SK-N-SH (cell line): ENCODE results near the gene SNX1. TPM values are rescaled to one million over a fixed set of nuclear protein-coding genes. Genes with fewer than 3 reads are reported as not detected.
A peak's percentile ranks its signal among the peaks of the same experiment; 100 is the strongest.

Experiments used
- CTCF ChIA-PET: fragments of 300-600, 350-600 bp; formaldehyde crosslinking; extraction: SDS; loops from one replicate; lab custom pipeline; 2021; lab: Yijun Ruan, JAX
- POLR2A ChIA-PET: fragments of 350-600 bp; sonication (Branson Sonifier 250); formaldehyde crosslinking; extraction: SDS; loops from one replicate; lab custom pipeline; 2020; ENCODE audit warnings: antibody characterized with exemption, inconsistent platforms; lab: Yijun Ruan, JAX
- DNase-seq: peaks from one replicate; pipeline ENCODE4 v3.0.0; 2012
- H2AFZ ChIP-seq: fragments of 200-600 bp; sonication (generic); 2 replicates; pipeline ENCODE4 v1.8.1; 2016; ENCODE audit warnings: antibody characterized with exemption, mild to moderate bottlenecking, low read depth
- H3F3A ChIP-seq: fragments of 200-600 bp; sonication (generic); replicated peaks from 2 replicates; pipeline ENCODE3; 2016; ENCODE audit warnings: antibody characterized with exemption, mild to moderate bottlenecking; ENCODE audit not compliant: insufficient read depth
- H3K27ac ChIP-seq, 2 experiments: fragments of 200-500 bp in 1 of 2; fragments of 200-600 bp in 1 of 2; sonication (Bioruptor generic) in 1 of 2; sonication (generic), shearing (Covaris generic) in 1 of 2; 2 replicates each; pipeline versions ENCODE4 v1.5.1 to v1.6.1; 2014 to 2016; ENCODE audit warnings: low read depth in 2 of 2, inconsistent platforms in 1 of 2, low read length in 1 of 2, mild to moderate bottlenecking in 1 of 2, mixed read lengths in 1 of 2
- H3K27me3 ChIP-seq: fragments of 200-600 bp; sonication (generic), shearing (Covaris generic); 2 replicates; pipeline ENCODE4 v1.6.1; 2016; ENCODE audit warnings: mixed run types; ENCODE audit not compliant: insufficient read depth
- H3K36me3 ChIP-seq, 2 experiments: fragments of 200-500 bp in 1 of 2; fragments of 200-600 bp in 1 of 2; sonication (Bioruptor generic) in 1 of 2; sonication (generic) in 1 of 2; replicated peaks in 1 of 2; 2 replicates each; pipeline versions ENCODE3 to v1.5.1; 2014 to 2016; ENCODE audit warnings: low read length in 1 of 2, mild to moderate bottlenecking in 1 of 2; ENCODE audit not compliant: insufficient read depth in 2 of 2, control insufficient read depth in 1 of 2
- H3K4me1 ChIP-seq, 2 experiments: fragments of 200-500 bp in 1 of 2; fragments of 200-600 bp in 1 of 2; sonication (Bioruptor generic) in 1 of 2; sonication (generic), shearing (Covaris generic) in 1 of 2; 2 replicates each; pipeline versions ENCODE4 v1.5.1 to v1.6.1; 2014 to 2016; ENCODE audit warnings: low read depth in 1 of 2, low read length in 1 of 2, mixed run types in 1 of 2; ENCODE audit not compliant: insufficient read depth in 2 of 2, control insufficient read depth in 1 of 2
- H3K4me2 ChIP-seq: fragments of 200-600 bp; sonication (generic), shearing (Covaris generic); 2 replicates; pipeline ENCODE4 v1.6.1; 2017; ENCODE audit warnings: mixed run types
- H3K4me3 ChIP-seq, 2 experiments: fragments of 200-500 bp in 1 of 2; fragments of 200-600 bp in 1 of 2; sonication (Bioruptor generic) in 1 of 2; sonication (generic), shearing (Covaris generic) in 1 of 2; 2 replicates each; pipeline versions ENCODE4 v1.5.1 to v1.8.1; 2014 to 2016; ENCODE audit warnings: low read depth in 2 of 2, inconsistent platforms in 1 of 2, low read length in 1 of 2, mild to moderate bottlenecking in 1 of 2, mixed read lengths in 1 of 2, moderate library complexity in 1 of 2
- H3K79me2 ChIP-seq: fragments of 200-600 bp; sonication (generic); 2 replicates; pipeline ENCODE4 v1.8.1; 2017; ENCODE audit warnings: mild to moderate bottlenecking; ENCODE audit not compliant: insufficient read depth
- H3K9ac ChIP-seq: fragments of 200-600 bp; sonication (generic); 2 replicates; pipeline ENCODE4 v1.6.1; 2017; ENCODE audit warnings: mixed run types
- H3K9me2 ChIP-seq: fragments of 200-600 bp; sonication (generic); 2 replicates; pipeline ENCODE4 v1.6.1; 2017; ENCODE audit warnings: mixed run types
- H3K9me3 ChIP-seq: fragments of 200-600 bp; sonication (generic); 2 replicates; pipeline ENCODE4 v1.6.1; 2017; ENCODE audit warnings: mixed run types, mild to moderate bottlenecking, moderate library complexity
- H4K20me1 ChIP-seq: fragments of 200-600 bp; sonication (generic); 2 replicates; pipeline ENCODE4 v1.6.1; 2017; ENCODE audit warnings: mild to moderate bottlenecking, mixed run types; ENCODE audit not compliant: insufficient read depth
- CHD2 ChIP-seq: fragments of 150-350 bp; IDR thresholded peaks from 2 replicates; pipeline ENCODE4 v1.6.1; 2018; ENCODE audit warnings: low read length; ENCODE audit not compliant: partially characterized antibody
- GABPA ChIP-seq: IDR thresholded peaks from 2 replicates; pipeline ENCODE4 v1.4.0; 2012; ENCODE audit warnings: low read depth, mild to moderate bottlenecking
- GATA2 ChIP-seq: sonication (generic); formaldehyde crosslinking; IDR thresholded peaks from 2 replicates; pipeline ENCODE4 v1.5.0; 2020; ENCODE audit warnings: mild to moderate bottlenecking, missing genetic modification reagents
- JUND ChIP-seq: IDR thresholded peaks from 2 replicates; pipeline ENCODE4 v1.4.0; 2012
- MXI1 ChIP-seq: IDR thresholded peaks from 2 replicates; pipeline ENCODE4 v1.6.1; 2012; ENCODE audit warnings: mild to moderate bottlenecking, low read depth, low read length, improper control_type of control experiment
- RAD21 ChIP-seq: IDR thresholded peaks from 2 replicates; pipeline ENCODE4 v1.6.1; 2012; ENCODE audit warnings: mild to moderate bottlenecking, low read length
- RFX5 ChIP-seq: IDR thresholded peaks from 2 replicates; pipeline ENCODE4 v1.6.1; 2012; ENCODE audit warnings: mild to moderate bottlenecking, improper control_type of control experiment, low read length
- RXRA ChIP-seq: IDR thresholded peaks from 2 replicates; pipeline ENCODE4 v1.4.0; 2012; ENCODE audit warnings: low read depth, mild to moderate bottlenecking, borderline replicate concordance
- SIN3A ChIP-seq: IDR thresholded peaks from 2 replicates; pipeline ENCODE4 v1.6.1; 2012; ENCODE audit warnings: low read depth, mild to moderate bottlenecking, low read length, moderate library complexity, borderline replicate concordance
- TCF12 ChIP-seq: IDR thresholded peaks from 2 replicates; pipeline ENCODE4 v1.4.0; 2012
- USF1 ChIP-seq: IDR thresholded peaks from 2 replicates; pipeline ENCODE4 v1.4.0; 2012; ENCODE audit warnings: low read depth, borderline replicate concordance
- ZBTB33 ChIP-seq: IDR thresholded peaks from 2 replicates; pipeline ENCODE4 v1.4.0; 2012; ENCODE audit warnings: low read depth, borderline replicate concordance
- WGBS: methylation state at CpG from one replicate; pipeline ENCODE4 v1.1.6; 2017; ENCODE audit warnings: low lambda C conversion rate; 5-methylcytosine and 5-hydroxymethylcytosine counted together
- polyA plus RNA-seq, 3 experiments: library from polyadenylated mRNA; depleted of rRNA; stranded (reverse); fragments of >200 nt; gene quantifications; 2 replicates each; pipeline ENCODE4 v1.2.3, GENCODE V29; 2012
- TF ChIP-seq, protein P1 (sequence below): IDR thresholded peaks from 2 replicates; pipeline ENCODE4 v1.6.1; 2012; ENCODE audit warnings: mild to moderate bottlenecking, low read depth, low read length, moderate library complexity
- TF ChIP-seq, protein P2 (sequence below): IDR thresholded peaks from 2 replicates; pipeline ENCODE4; 2012

The SNX1 gene
- polyA plus RNA-seq, 1 of the 3 experiments (the other 2 are of a cell fraction): 80.7 TPM

- TF ChIP-seq GABPA (no peak), MXI1 (no peak), CHD2 (no peak), RFX5 (no peak), USF1 (no peak), TCF12 (no peak), GATA2 (CRISPR knock-in tag) (no peak), JUND (no peak)
- TF ChIP-seq, protein P1, sequence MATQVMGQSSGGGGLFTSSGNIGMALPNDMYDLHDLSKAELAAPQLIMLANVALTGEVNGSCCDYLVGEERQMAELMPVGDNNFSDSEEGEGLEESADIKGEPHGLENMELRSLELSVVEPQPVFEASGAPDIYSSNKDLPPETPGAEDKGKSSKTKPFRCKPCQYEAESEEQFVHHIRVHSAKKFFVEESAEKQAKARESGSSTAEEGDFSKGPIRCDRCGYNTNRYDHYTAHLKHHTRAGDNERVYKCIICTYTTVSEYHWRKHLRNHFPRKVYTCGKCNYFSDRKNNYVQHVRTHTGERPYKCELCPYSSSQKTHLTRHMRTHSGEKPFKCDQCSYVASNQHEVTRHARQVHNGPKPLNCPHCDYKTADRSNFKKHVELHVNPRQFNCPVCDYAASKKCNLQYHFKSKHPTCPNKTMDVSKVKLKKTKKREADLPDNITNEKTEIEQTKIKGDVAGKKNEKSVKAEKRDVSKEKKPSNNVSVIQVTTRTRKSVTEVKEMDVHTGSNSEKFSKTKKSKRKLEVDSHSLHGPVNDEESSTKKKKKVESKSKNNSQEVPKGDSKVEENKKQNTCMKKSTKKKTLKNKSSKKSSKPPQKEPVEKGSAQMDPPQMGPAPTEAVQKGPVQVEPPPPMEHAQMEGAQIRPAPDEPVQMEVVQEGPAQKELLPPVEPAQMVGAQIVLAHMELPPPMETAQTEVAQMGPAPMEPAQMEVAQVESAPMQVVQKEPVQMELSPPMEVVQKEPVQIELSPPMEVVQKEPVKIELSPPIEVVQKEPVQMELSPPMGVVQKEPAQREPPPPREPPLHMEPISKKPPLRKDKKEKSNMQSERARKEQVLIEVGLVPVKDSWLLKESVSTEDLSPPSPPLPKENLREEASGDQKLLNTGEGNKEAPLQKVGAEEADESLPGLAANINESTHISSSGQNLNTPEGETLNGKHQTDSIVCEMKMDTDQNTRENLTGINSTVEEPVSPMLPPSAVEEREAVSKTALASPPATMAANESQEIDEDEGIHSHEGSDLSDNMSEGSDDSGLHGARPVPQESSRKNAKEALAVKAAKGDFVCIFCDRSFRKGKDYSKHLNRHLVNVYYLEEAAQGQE: no peak
- no peak overlapping the region for H3K4me2 ChIP-seq
- POLR2A ChIA-PET: no interaction called here
- peaks cover 0 to 28% of the 10 kb centered on the region in 2 experiments; a peak in 2 of 4 replicates for H3K4me1 ChIP-seq
- H4K20me1 ChIP-seq: no peaks in the 10 kb centered on the region
- no peak overlapping the region for H3K4me3 ChIP-seq
- H3K27me3 ChIP-seq: no peaks in the 10 kb centered on the region
- H3K27ac ChIP-seq: no peak overlapping the region
- no peaks in the 10 kb centered on the region for H3K9me2 ChIP-seq
- 84% methylated on average over 6 of the region's 6 CpGs for WGBS
- H3K9ac ChIP-seq: no peak overlapping the region
- H3K79me2 ChIP-seq: no peaks in the 10 kb centered on the region
- no peak for DNase-seq
- no peaks in the 10 kb centered on the region for H3K9me3 ChIP-seq
- peaks cover 7 to 43% of the 10 kb centered on the region in 2 experiments for H3K36me3 ChIP-seq
- peaks cover 7% of the 10 kb centered on the region for H3F3A ChIP-seq
- no peak overlapping the region for H2AFZ ChIP-seq
- CTCF ChIA-PET: interaction anchor here (2.7 kb wide), 1 partner anchor 11 kb away, joined by 20 read pairs; no protein-coding TSS in a partner anchor
These were observed 47.5 kb downstream of the SNX1 start for GRCh38 chr15:64143276-64143675.

GRCh38 chr15:64144192-64144564 lies 48.4 kb downstream of the SNX1 start:
- Histone ChIP-seq H4K20me1 (no peaks in the 10 kb centered on the region), H3K4me1 (peaks cover 0 to 28% of the 10 kb centered on the region in 2 experiments; a peak in 2 of 4 replicates), H2AFZ (no peak overlapping the region), H3K4me3 (no peak overlapping the region), H3K9ac (no peak overlapping the region), H3K9me2 (no peaks in the 10 kb centered on the region), H3K4me2 (no peak overlapping the region), H3F3A (peaks cover 11% of the 10 kb centered on the region), H3K27ac (peak overlapping the region in 1 of 2 experiments; percentile 64; a peak in 2 of 4 replicates), H3K79me2 (no peaks in the 10 kb centered on the region), H3K27me3 (no peaks in the 10 kb centered on the region), H3K9me3 (no peaks in the 10 kb centered on the region), H3K36me3 (peaks cover 0 to 36% of the 10 kb centered on the region in 2 experiments)
- no peak for DNase-seq
- ChIA-PET CTCF (interaction anchor here (1.3 to 2.7 kb wide), 3 partner anchors 10 to 40 kb away, joined by 3 to 20 read pairs (median 3); no protein-coding TSS in a partner anchor), POLR2A (no interaction called here)
- WGBS: 83% methylated on average over 8 of the region's 8 CpGs
- TF ChIP-seq, protein P1: no peak
- TF ChIP-seq GATA2 (CRISPR knock-in tag) (no peak), RXRA (no peak), SIN3A (no peak), ZBTB33 (no peak), RAD21 (no peak), GABPA (no peak), JUND (no peak), USF1 (no peak)
- TF ChIP-seq, protein P2, sequence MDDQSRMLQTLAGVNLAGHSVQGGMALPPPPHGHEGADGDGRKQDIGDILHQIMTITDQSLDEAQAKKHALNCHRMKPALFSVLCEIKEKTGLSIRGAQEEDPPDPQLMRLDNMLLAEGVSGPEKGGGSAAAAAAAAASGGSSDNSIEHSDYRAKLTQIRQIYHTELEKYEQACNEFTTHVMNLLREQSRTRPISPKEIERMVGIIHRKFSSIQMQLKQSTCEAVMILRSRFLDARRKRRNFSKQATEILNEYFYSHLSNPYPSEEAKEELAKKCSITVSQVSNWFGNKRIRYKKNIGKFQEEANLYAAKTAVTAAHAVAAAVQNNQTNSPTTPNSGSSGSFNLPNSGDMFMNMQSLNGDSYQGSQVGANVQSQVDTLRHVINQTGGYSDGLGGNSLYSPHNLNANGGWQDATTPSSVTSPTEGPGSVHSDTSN: no peak
